ENCODE data around the gene ACE.

GRCh38 chr17:63529711-63530556 lies 53.1 kb downstream of the ACE start:
- no peak for TF ChIP-seq EZH2 (IDR thresholded peaks at IDR 0.05)
- TF ChIP-seq, protein P1, sequence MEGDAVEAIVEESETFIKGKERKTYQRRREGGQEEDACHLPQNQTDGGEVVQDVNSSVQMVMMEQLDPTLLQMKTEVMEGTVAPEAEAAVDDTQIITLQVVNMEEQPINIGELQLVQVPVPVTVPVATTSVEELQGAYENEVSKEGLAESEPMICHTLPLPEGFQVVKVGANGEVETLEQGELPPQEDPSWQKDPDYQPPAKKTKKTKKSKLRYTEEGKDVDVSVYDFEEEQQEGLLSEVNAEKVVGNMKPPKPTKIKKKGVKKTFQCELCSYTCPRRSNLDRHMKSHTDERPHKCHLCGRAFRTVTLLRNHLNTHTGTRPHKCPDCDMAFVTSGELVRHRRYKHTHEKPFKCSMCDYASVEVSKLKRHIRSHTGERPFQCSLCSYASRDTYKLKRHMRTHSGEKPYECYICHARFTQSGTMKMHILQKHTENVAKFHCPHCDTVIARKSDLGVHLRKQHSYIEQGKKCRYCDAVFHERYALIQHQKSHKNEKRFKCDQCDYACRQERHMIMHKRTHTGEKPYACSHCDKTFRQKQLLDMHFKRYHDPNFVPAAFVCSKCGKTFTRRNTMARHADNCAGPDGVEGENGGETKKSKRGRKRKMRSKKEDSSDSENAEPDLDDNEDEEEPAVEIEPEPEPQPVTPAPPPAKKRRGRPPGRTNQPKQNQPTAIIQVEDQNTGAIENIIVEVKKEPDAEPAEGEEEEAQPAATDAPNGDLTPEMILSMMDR (IDR thresholded peaks at IDR 0.05) = no peak

Data from neural progenitor cell (in vitro differentiated cells).